Stimulated activated CD4-positive, alpha-beta T cell treated with anti-CD3 and anti-CD28 coated beads, TNF-alpha, amount 100 ng/mL, for 4 hours (primary cell): ENCODE measurements around the gene GPLD1.
"Not testable (repeated sequence)": the region's sequence is repeated elsewhere in the genome, so short reads cannot be mapped to it uniquely, and the experiment has no call there.

Experiments
- DNase-seq, 3 experiments: peaks; one replicate each; pipeline ENCODE4 v3.0.0-alpha.2; 2020; ENCODE audit warnings: low read depth in 3 of 3

Gene GPLD1

GRCh38 chr6:24412294-24412693 lies 77.1 kb downstream of the GPLD1 start:
- DNase-seq: no peak

- no peak for DNase-seq
Observed at GRCh38 chr6:24410622-24411021, 78.8 kb downstream of the GPLD1 start.

- DNase-seq: no peak
Observed at GRCh38 chr6:24408719-24409410, 80.5 kb downstream of the GPLD1 start.

- no peak for DNase-seq
Observed at GRCh38 chr6:24405262-24405661, 84.1 kb downstream of the GPLD1 start.

GRCh38 chr6:24403501-24403824 lies 85.9 kb downstream of the GPLD1 start:
- DNase-seq: no peak

GRCh38 chr6:24402697-24403500 lies 86.5 kb downstream of the GPLD1 start, which contains the start of gene MRS2:
MRS2 (plus strand) TSS chr6:24402936; CDS start chr6:24403047, 111 bp downstream.
- peak; percentile 57 to 69 (median 66) for DNase-seq

GRCh38 chr6:24401458-24401857 lies 87.9 kb downstream of the GPLD1 start:
- no peak for DNase-seq

- DNase-seq: not testable (repeated sequence)
Observed at GRCh38 chr6:24400045-24401039, 89.0 kb downstream of the GPLD1 start.

GRCh38 chr6:24397631-24398030 lies 91.7 kb downstream of the GPLD1 start:
- no peak for DNase-seq

- DNase-seq: no peak
Observed at GRCh38 chr6:24396824-24397223, 92.6 kb downstream of the GPLD1 start.

- DNase-seq: no peak
Observed at GRCh38 chr6:24394780-24395437, 94.5 kb downstream of the GPLD1 start.

GRCh38 chr6:24394061-24394779 lies 95.2 kb downstream of the GPLD1 start:
- DNase-seq: no peak

- no peak for DNase-seq
Observed at GRCh38 chr6:24391756-24392405, 97.5 kb downstream of the GPLD1 start.

- no peak for DNase-seq
Observed at GRCh38 chr6:24391208-24391607, 98.2 kb downstream of the GPLD1 start.

GRCh38 chr6:24387818-24388217 lies 101.6 kb downstream of the GPLD1 start:
- DNase-seq: no peak

- no peak for DNase-seq
Observed at GRCh38 chr6:24385536-24386269, 103.7 kb downstream of the GPLD1 start.

GRCh38 chr6:24384369-24385130 lies 104.8 kb downstream of the GPLD1 start:
- not testable (repeated sequence) for DNase-seq

- DNase-seq: not testable (repeated sequence)
Observed at GRCh38 chr6:24382891-24383494, 106.4 kb downstream of the GPLD1 start.

GRCh38 chr6:24382220-24382540 lies 107.2 kb downstream of the GPLD1 start:
- no peak for DNase-seq
